ENCODE data around the gene WDPCP. TPM values are rescaled to one million over a fixed set of nuclear protein-coding genes. Genes with fewer than 3 reads are reported as not detected.
"Not testable (repeated sequence)": the region's sequence is repeated elsewhere in the genome, so short reads cannot be mapped to it uniquely, and the experiment has no call there.

The WDPCP gene
- total RNA-seq, 4 donors from 2014 or later: 7.2 to 47.3 (median 13.0) TPM

- H3K4me3 ChIP-seq: no peak overlapping the region
- in situ Hi-C loops (cut with MboI; ENCODE audit: low sequenced_read_pairs in 4 of 4): no loop called here
- no peaks in the 10 kb centered on the region for H3K36me3 ChIP-seq
- H3K27ac ChIP-seq: no peak overlapping the region
- H3K9me3 ChIP-seq: peaks cover 0 to 18% (median 8%) of the 10 kb centered on the region in 3 donors
- H3K27me3 ChIP-seq: no peaks in the 10 kb centered on the region
- intact Hi-C loops (cut with DNase I; ENCODE audit: low total_unique reads): no loop called here
- no peak for DNase-seq
- no peaks in the 10 kb centered on the region for H3K4me1 ChIP-seq
- no peak for ATAC-seq
- TF ChIP-seq POLR2A (IDR thresholded peaks at IDR 0.05) (no peak), CTCF (IDR thresholded peaks at IDR 0.05 in 4 of 5, conservative IDR thresholded peaks at IDR 0.05 in 1 of 5) (no peak)
Measured at GRCh38 chr2:63300835-63301234, 287.4 kb downstream of the WDPCP start.

GRCh38 chr2:63287956-63288355 is 300.3 kb downstream of the WDPCP start:
- no peaks in the 10 kb centered on the region for H3K4me1 ChIP-seq
- TF ChIP-seq CTCF (IDR thresholded peaks at IDR 0.05 in 4 of 5, conservative IDR thresholded peaks at IDR 0.05 in 1 of 5): no peak
- TF ChIP-seq POLR2A (IDR thresholded peaks at IDR 0.05): no peak
- no peaks in the 10 kb centered on the region for H3K27me3 ChIP-seq
- in situ Hi-C loops (cut with MboI; ENCODE audit: low sequenced_read_pairs in 4 of 4): no loop called here
- H3K4me3 ChIP-seq: no peak overlapping the region
- ATAC-seq (no peak), DNase-seq (no peak)
- no peak overlapping the region for H3K27ac ChIP-seq
- intact Hi-C loops (cut with DNase I; ENCODE audit: low total_unique reads): no loop called here
- H3K36me3 ChIP-seq: no peaks in the 10 kb centered on the region
- H3K9me3 ChIP-seq: peaks cover 0 to 5% (median 3%) of the 10 kb centered on the region in 3 donors

- DNase-seq; H3K27me3 ChIP-seq; in situ Hi-C loops (cut with MboI; ENCODE audit: low sequenced_read_pairs in 4 of 4); ATAC-seq; H3K4me3 ChIP-seq; H3K36me3 ChIP-seq; H3K9me3 ChIP-seq; H3K27ac ChIP-seq; intact Hi-C loops (cut with DNase I; ENCODE audit: low total_unique reads); H3K4me1 ChIP-seq: not testable (repeated sequence)
Measured at GRCh38 chr2:63286520-63286919, 301.8 kb downstream of the WDPCP start.

- ATAC-seq (no peak), DNase-seq (no peak)
- H3K4me3 ChIP-seq: no peak overlapping the region
- H3K27me3 ChIP-seq: no peaks in the 10 kb centered on the region
- TF ChIP-seq CTCF (IDR thresholded peaks at IDR 0.05 in 4 of 5, conservative IDR thresholded peaks at IDR 0.05 in 1 of 5): no peak
- no peak for TF ChIP-seq POLR2A (IDR thresholded peaks at IDR 0.05)
- peaks cover 0 to 15% (median 7%) of the 10 kb centered on the region in 3 donors for H3K9me3 ChIP-seq
- intact Hi-C loops (cut with DNase I; ENCODE audit: low total_unique reads) (no loop called here), in situ Hi-C loops (cut with MboI; ENCODE audit: low sequenced_read_pairs in 4 of 4) (no loop called here)
- H3K27ac ChIP-seq: no peak overlapping the region
- H3K4me1 ChIP-seq: no peaks in the 10 kb centered on the region
- no peaks in the 10 kb centered on the region for H3K36me3 ChIP-seq
Measured at GRCh38 chr2:63283273-63283672, 305.0 kb downstream of the WDPCP start.

- Histone ChIP-seq H3K9me3 (peaks cover 0 to 11% (median 0%) of the 10 kb centered on the region in 3 donors), H3K36me3 (no peaks in the 10 kb centered on the region), H3K27ac (no peak overlapping the region), H3K4me1 (no peaks in the 10 kb centered on the region), H3K4me3 (no peak overlapping the region), H3K27me3 (no peaks in the 10 kb centered on the region)
- intact Hi-C loops (cut with DNase I; ENCODE audit: low total_unique reads): no loop called here
- DNase-seq: no peak
- TF ChIP-seq POLR2A (IDR thresholded peaks at IDR 0.05): no peak
- no peak for TF ChIP-seq CTCF (IDR thresholded peaks at IDR 0.05 in 4 of 5, conservative IDR thresholded peaks at IDR 0.05 in 1 of 5)
- in situ Hi-C loops (cut with MboI; ENCODE audit: low sequenced_read_pairs in 4 of 4): no loop called here
- no peak for ATAC-seq
Measured at GRCh38 chr2:63272560-63272959, 315.7 kb downstream of the WDPCP start.

Measured in gastrocnemius medialis (tissue), 4 donors.